Hippocampal formation (tissue), 2 donors: ENCODE results near the gene COA8.
"Not testable (repeated sequence)": the region's sequence is repeated elsewhere in the genome, so short reads cannot be mapped to it uniquely, and the experiment has no call there.

Source experiments
- DNase-seq, 2 donors: peaks; one replicate each; lab custom pipeline; 2025; lab: John Stamatoyannopoulos, UW

The COA8 gene

GRCh38 chr14:103562429-103563225 is at the start of gene COA8, which contains the start of gene BAG5:
COA8 (plus strand) TSS chr14:103562960; CDS start chr14:103563002, 42 bp downstream.
BAG5 (minus strand) TSS chr14:103562657; CDS start chr14:103561164, 1,493 bp downstream.
- peak; percentile 76 to 82 for DNase-seq

DNA sequence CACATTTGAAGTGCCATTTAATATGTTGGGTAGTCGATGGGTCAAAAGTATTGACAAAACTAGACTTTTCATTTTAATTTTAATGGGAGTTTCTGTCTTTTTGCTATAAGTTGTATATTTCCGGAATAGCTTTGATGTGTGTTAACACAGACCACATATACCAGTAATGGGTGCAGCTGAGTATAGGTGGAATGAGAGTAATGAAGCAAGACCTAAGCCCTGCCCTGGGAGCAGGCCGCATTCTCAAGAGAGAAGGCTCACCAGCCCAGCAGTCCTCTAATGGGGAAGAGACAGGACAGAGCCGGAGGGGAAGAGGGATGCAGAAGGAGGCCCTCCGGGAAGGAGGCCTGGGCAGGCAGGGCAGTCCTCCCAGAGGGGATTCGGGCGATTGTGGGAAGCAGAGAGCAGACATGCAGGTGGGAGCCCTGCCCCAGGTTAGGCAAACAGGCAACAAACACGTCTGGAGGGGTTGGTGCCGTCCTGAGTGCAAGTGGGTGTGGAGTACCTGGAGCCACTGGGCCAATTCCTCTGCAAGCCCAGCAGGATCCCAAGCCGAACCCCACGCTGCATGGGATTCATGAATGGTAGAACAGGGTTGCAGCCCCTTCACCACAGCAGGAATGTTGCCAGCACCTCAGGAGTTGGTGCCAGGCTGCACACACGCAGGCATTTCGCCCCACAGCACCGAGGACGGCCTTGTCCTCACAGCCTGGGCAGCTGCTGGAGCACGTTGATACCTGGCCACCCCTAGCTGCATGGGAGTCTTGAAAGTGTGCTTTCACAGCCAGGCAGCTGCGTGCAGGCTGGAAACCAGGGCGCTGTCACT is 48.0 kb upstream of the COA8 start:
- DNase-seq, result no peak

DNA sequence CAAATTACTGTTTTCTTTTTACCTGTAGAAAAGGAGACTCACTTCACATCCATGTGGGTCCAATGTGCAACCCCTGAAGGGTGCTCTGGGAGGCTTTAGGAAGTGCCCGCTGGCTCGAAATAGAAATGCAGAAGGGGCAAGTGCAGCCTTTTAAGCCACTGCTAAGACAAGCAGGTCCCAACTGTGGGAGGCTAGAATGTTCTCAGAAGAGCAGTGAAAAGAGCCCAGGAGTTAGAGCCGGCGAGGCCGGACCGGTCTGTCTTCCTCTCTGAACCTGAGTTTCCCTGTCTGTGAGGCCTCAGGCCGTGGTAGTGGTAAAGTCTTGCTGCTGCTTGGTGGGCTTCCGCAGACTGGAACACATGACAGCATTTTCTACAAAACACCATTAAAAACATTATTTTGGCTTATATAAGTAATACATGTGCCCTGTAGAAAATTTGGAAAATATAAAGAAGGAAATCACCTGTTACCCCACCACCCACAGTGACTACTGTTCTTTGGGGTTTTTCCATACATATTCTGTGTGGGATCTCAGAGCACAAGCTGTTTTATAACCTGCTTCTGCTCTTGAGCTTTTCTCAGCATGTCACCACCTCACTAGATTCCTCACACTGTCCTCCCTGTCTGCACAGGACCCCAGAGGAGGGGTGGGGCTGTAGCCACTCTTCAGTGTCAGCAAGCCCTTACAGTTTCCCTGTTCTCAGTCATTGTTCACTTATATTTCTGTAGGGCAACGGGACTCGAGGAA is 46.2 kb upstream of the COA8 start:
- no peak for DNase-seq

DNA sequence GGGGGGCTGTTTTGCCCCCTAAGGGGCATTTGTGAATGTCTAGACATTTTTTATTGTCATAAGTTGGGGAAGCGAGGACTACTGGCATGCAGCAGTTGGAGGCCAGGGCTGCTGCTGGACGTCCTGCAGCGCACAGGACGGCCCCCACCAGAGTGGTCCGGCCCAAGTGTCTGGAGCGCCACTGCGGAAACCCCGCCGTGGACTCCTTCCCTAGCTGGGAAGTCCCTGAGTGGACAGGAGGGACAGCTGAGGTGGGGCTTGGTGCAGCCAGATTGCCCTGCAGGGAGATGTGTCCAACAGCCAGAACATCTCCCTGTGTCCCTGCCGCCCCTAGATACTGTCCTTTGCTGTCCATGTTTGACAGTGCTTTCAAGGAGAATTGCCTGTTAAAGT is 45.6 kb upstream of the COA8 start:
- DNase-seq, result no peak

DNA sequence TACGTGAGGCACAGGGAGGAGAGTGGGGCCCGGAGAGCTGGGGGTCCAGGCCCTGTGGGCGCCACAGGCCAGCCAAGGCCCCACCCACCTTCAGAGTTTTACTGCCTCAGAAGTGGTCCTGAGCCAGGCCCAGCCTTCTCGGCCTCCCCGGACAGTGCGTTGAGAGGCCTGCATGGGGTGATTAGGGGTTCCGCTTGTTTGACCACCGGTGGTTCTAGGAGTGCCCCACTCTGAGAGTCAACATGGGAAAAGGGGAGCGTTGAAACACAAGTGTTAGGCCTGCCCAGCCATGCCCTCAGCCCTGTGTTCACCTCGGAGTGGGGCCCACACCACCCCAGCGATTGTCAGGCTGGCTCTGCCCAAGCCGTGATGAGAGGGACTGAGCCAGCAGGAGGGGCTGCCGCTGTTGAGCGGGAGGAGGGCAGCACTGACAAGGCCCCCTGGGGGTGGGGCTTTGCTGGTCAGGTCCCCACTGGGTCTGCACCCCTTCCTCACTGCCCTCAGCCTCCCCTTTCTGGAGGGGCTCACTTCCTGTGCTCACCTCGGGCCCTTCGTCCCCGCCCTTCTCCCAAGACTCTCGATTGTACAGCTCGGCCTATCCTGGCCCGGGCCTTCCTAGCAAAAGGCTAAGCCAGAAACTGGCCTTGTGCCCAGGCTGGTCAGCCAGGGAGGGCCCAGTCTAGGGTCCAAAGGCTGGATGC is 44.9 kb upstream of the COA8 start:
- DNase-seq, result no peak

DNA sequence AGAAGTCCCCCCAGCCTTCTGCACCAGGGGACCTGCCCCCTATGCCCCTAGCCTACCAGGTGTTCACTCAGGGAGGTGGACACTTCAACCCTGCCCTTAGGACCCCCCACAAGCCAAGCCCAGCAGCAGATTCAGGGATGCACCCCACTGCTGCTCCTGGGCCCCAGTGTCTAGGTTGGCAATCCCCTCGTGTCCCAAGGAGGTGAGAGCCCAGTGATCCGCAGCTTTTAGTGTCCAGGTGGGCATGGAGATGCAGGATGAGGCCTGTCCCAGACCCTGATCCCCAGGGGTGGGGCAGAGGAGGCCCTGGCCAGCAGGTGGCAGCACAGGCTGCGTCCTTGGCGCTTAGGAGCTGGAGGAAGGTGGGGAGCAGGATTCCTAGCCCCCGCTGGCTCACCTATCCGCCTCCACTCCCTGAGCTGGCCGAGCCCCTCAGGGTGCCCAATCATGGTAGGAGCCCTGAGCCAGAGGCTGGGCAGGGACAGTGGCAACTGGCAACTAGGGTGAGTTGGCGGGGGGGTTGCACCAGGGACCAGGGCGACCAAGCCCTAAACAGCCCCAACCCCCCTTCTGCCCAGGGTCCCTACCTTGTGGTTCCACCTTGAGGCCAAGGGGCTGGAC is 44.2 kb upstream of the COA8 start:
- DNase-seq, result peak; percentile 59 to 63

DNA sequence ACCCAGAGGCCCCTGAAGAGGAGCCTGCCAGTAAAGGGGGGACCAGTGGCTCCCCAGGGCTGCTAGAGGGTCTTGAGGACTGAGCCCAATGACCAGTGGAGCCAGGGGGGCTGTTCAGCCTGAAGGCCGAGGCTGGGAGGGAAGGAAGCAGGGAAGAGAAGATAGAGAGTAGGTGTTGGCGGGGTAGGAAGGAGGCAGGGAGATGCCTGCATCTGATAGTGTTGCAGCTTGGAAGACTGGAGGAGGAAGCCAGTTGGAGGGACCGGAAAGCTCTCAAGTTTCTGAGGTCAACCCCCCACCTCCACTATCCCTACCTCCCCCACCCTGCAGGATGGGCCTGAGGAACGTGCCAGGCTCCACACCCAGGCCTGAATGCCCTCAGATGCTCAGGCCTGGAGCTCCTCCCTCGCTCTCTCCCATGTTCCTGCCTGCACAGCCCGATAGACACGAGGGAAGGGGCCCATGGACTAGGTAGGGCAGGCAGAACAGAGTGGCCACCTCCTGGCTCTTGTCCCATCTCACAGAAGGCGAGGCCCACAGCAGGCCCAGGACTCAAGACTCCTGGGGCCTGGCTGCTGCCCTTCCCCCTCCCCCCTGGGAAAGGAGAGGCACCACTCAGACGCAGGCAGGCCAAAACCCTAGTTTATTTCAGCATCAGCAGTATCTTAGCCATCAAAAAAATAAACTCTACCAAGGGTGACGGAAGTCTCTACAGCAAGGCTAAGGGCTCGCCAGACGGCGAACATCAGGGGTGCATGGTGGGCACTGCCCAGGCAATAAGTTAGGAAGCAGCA is 43.5 kb upstream of the COA8 start:
- no peak for DNase-seq

DNA sequence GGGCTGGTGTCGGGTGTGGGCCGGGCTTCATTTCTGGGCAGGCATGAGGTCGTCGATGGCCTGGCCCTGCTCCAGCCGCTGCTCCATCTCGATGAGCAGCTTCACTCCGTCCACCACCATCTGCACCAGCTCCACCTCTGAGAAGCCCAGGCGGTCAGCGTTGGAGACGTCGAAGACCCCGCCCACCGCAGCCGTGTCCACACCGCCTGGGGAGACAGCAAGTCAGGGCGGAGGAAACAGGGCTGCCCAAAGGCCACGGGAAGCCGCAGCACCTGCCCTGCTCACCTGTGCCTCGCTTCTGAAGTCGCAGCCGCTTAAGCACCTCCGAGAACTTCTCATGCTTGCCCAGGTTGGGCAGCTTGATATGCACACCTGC is 42.9 kb upstream of the COA8 start:
- no peak for DNase-seq

DNA sequence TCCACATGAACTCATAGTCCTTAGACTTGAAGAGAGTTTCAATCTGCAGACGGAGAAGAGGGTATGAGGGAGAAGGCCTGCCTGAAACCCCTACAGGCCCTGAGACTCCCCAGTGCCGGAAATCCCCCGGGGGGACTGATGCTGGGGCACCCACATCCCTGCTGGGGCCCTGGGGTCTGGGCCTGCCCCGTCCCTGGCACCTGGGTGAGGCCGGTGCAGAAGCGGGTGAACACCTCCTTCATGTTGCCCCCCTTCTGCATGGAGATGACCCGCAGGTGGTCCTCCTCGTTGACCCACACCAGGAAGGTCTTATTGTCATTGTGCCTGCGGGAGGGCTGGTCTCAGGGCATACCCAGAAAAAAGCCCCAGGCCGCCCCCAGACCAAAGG is 42.5 kb upstream of the COA8 start:
- no peak for DNase-seq

GRCh38 chr14:103520657-103521437 is 41.9 kb upstream of the COA8 start:
- DNase-seq, result peak; percentile 64 to 68

GRCh38 chr14:103521438-103521950 is 41.3 kb upstream of the COA8 start:
- DNase-seq, result peak in 1 of 2 donors; percentile 66

- DNase-seq, result no peak
These were observed 40.7 kb upstream of the COA8 start for GRCh38 chr14:103521951-103522563.

DNA sequence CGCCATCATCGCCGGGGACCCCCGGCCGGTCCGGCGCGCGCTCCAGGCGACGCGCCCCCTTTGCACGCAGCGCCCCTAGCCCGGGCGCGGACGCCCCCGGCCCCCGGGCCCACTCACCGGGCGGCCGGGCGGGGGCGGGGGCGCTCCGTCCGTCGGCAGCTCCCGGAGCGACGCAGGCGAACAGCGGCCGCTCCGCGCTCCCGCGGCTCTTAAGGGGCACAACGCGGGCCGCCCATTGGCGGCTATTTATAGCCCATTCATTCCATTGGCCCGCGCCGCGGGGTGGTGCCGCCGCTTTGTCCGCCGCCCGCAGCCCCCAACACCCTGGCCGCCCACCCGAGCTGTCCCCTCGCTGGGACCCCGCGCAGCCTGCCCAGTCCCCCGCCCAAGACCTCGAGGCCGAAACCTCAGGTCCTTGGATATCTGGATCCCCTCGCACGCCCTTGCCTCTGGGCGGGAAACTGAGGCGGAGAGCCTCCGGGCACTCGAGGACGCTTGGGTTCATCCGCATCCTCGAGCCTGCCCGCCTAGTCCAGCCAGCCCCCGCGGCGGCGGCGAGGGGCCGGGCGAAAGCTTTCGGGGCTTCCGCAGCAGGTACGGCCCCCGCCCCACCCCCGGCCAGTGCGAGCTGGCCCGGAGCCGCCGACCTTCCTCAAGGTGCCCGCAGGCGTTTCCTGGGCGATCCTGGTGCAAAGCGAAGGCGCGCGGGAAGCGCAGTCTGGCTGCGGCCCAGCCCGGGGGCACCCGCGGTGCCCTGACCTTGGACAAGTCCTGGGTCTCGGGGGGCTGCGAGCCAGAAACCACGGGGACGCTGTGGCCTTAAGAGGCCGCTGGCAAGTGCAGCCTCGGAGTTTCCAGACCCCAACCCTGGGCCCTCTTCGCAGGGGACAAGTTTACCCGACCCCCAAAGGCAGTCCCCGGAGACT is 39.8 kb upstream of the COA8 start, which contains the start of gene CKB:
Gene CKB (minus strand): TSS at position 182 of the 926 bp plus-strand sequence. CDS start 337 bp downstream, outside the sequence.
- peak; percentile 72 to 77 for DNase-seq

DNA sequence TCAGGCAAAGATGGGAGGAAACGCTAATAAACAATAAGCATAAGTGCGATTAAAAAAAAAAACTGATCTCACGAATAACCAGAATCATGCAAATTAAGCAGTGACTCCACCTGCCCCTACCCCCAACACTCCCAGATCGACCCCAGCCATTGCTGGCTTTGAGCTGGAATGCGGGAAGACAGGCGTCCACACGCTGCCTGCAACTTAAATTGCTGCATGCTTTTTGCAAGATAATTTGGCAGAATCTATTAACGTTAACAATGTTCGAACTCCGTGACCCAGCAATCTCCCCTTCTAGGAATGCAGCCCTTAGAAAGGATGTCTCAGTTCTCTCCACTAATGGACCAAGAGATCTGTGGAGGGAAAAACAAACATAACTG is 39.2 kb upstream of the COA8 start:
- no peak for DNase-seq

DNA sequence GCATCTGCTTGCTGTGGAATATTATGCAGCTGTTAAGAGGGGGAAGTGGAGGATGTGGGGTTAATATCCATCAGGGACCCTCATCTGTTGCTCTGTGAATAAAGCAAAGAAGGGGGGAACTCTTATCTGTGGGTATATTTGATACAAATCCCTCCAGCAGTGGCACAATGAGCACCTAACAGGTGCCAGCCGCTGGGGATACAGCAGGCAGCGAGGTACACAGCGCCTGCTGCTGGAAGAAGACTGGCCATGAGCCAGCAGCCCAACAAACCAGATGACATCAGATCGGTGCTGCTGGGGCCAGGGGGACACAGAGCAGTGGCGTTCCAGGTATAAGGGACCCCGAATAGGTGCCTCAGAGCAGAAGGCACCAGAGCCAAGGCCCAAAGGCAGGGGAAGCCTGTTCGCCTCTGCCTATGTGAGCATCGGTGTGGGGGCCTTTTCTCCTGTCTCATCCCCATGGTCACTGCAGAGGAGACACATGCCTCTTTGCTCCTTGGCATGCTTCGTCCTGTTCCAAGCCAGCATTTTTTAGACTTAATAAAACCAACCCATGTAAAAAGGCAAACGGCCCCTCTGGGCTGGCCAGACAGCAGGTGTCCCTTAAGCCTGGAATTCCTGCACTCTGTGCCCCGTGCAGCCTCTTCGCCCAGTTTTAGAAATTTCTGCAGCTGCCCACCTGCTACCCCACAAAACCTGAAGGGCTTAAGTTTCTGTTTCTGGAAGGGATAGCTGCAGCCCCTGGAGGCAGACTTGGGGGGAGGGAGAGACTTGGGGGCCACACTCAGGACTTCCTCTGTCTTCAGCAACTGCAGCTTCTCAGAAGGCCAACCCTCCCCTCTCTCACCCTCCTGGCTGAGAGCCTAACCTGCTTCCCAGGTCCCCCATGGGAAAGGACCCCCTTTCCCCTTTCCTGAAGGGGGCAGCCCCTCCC is 38.5 kb upstream of the COA8 start:
- no peak for DNase-seq

GRCh38 chr14:103525430-103526246 is 37.1 kb upstream of the COA8 start:
- DNase-seq, result not testable (repeated sequence)
